ENCODE results near the gene KCNMB1.

DNA sequence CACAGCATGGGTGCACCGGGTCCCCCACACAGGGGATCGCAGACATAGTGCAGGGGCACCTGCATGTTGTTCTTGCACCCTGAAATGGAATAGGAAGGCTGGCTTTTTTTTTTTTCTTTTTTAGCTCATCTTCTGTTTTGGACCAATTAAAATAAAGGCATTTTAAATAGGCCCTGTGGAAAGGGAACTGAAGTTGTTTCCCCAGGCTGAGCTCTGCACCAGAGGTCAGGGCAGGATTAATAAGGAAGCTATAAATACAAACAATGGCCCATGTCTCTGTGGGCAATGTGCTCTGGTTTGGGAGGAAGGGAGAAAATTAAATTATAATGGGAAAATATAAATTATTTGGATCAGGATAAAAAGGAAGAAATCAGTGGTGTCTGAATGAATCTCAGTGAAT is 21.2 kb upstream of the KCNMB1 start:
- TF ChIP-seq CTCF (conservative IDR thresholded peaks at IDR 0.05; ENCODE audit: low read depth, low read length), result no peak
- no peak for TF ChIP-seq EZH2 (IDR thresholded peaks at IDR 0.05; ENCODE audit: low read length, unreplicated experiment)

Measured in PC-3 (cell line).